GM18511 (cell line): ENCODE results near the gene RAB3GAP1.
"Not testable (repeated sequence)": the region's sequence is repeated elsewhere in the genome, so short reads cannot be mapped to it uniquely, and the experiment has no call there.

Experiments used
- ATAC-seq: cut with Tn5 transposase; IDR thresholded peaks from one replicate; pipeline ENCODE4 v1.9.1; 2021; ENCODE audit warnings: mild to moderate bottlenecking, moderate library complexity; ENCODE audit not compliant: unreplicated experiment

The RAB3GAP1 gene

DNA sequence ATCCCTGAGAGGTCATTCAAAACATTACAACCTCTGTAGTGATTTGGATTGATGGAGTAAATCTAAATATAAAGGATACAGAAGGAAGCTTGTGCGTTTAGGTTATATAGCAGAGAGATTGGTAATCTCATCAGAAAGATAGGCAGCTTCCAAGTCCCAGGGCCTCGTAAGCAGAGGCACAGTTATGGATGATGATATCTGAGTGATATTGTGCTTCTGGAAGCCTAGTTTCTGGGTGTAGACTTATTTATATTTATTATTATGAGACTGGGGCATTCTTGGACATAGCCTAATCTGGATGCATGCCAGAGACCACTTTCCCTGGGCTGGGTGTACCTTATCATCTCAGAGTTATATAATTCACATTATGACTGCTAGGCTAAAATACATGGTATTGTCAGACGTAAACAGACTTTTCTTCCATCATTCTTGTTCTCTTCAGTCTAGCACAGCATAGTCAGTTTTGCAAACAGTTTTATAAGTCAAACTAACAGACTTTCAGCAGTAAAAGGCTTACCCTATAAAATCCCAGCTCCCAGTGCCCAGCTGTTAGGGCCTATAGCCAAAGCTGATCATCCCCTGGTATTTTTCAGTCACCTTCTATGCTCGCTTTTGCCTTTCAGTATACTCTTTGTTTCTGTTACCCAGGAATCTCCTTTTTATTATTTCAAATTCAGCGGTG, 47.9 kb downstream of the RAB3GAP1 start:
- no peak for ATAC-seq

- no peak for ATAC-seq
These were observed 51.8 kb downstream of the RAB3GAP1 start for GRCh38 chr2:135103843-135104242.

GRCh38 chr2:135105513-135106316, 53.6 kb downstream of the RAB3GAP1 start:
- ATAC-seq: not testable (repeated sequence)

DNA sequence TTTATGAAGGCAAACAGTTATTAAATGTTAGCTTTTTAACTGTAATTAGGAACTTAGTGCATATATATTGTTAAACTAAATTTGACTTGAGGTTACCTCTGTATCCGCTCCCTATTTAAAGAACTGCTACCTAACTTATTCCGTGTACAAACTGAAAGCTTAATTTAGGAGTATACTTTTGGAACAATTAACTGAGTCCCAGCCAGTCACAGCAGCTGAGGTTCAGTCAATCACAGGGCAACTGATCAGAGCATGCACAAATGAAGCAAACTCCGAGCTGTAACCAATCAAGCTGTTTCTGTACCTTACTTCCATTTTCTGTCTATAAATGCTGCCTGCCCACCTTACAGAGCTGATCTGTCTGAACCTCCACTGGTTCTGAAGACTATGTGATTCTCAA, 61.2 kb downstream of the RAB3GAP1 start:
- ATAC-seq: no peak

DNA sequence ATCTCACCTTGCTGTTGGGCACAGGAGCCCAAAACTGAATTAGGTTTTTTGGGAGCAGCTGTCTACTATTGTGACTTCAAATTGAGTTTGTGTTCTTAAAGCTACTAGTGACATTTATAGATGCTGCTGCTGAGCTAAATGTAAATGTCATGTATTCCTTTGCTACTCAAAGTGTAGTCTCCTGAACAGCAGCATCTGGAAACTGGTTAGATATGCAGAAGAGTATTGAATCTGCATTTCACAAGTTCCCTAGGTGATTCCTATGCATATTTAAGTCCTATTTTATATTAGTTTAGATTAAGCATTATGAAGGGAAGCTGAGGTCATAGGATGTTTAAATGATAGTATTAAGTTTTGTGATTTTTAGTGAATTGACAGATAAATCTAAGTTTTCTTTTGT, 67.5 kb downstream of the RAB3GAP1 start:
- no peak for ATAC-seq

DNA sequence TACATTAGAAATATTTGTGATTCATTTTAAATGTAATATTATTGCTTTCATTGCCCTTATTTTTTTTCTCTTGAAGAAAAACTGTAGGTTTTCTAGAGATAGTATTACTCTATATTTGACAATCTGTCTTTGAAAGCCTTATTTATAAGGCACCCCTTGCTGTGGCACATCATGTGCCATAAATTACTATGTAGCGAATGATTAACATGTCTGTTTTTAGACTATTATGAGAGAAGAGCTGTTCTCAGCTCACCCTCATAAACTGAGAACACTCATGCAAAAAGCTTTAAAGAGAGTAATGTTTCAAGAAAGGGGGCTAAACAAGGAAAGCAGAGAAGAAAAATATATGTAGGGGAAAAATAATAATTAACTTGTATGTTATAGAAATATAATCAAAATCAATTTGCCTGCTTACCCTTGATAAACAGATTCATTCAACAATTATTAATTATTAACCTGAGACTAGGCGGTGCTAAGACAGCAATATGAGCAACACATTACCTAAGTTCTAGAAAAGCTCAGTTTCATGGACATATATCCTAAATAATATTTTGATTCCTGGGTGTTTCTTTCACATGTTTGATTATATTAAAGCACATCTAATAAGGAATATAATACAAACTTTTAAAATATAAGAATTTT, 69.0 kb downstream of the RAB3GAP1 start:
- ATAC-seq: no peak

DNA sequence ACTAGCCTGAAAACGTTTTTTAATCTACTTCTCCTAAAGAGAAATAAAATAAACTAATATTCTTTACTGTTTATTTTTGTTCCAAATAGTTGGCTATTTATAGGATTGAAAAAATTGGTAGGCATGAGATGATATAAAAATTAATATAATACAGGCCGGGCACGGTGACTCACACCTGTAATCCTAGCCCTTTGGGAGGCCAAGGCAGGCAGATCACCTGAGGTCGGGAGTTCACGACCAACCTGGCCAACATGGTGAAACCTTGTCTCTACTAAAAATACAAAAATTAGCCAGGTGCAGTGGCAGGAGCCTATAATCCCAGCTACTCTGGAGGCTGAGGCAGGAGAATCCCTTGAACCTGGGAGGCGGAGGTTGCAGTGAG, 69.6 kb downstream of the RAB3GAP1 start:
- ATAC-seq: not testable (repeated sequence)

GRCh38 chr2:135124924-135125886, 73.1 kb downstream of the RAB3GAP1 start:
- ATAC-seq: no peak

DNA sequence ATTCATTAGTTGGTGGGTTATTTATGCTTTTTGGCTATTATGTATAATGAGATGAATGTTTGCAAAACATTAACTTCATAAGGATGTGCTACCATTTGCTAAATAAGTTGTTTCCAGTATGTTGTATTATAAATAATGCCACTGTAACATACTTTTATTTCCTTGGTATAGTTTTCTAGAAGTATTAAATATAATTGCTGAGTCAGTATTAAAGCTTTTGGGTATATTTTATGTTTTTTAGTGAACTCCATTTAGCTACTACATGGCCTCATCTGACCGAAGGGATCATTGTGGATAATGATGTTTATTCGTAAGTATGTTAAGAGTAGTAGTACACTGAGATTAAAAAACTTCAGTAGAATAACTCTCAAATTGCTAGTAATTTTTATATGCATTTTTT, 73.8 kb downstream of the RAB3GAP1 start:
- ATAC-seq: no peak

DNA sequence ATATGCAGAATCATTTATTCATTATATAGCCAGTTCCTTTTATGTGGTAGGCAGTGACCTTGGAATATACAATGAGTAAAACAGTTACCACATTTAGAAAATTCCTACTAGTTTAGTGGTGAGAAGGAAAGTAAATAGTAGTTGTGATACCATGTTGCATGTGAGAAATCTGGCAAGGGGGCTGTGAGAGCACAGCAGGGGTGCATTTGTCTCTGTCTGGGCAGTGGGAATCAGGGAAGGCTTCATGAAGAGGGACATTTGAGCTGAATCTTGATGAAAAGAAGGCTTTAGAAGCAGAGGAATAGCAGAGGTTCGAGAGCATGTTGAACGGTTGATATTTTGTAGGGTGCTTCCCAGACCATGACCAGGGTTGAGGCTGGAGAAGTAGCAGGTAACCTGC, 78.7 kb downstream of the RAB3GAP1 start:
- ATAC-seq: no peak

DNA sequence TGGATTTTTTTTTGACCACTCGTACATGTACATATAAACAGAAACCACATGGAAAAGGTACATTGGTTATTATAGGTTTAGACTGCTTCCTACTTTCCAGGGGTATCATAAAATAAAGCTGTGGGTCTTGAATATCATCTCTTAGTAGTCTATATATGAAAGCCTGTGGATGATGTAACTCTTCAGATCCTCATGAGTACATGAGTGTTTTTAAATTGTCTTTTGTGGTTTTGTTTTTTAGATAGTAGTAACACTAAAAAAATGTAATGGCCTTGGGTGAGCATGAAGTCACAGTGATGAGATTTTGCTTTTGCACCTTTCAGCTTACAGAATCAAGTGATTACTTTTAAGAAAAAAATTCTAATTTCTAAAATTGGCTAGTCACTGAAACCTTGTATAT, 80.2 kb downstream of the RAB3GAP1 start:
- no peak for ATAC-seq

- ATAC-seq: no peak
These were observed 88.5 kb downstream of the RAB3GAP1 start for GRCh38 chr2:135140606-135141005.

DNA sequence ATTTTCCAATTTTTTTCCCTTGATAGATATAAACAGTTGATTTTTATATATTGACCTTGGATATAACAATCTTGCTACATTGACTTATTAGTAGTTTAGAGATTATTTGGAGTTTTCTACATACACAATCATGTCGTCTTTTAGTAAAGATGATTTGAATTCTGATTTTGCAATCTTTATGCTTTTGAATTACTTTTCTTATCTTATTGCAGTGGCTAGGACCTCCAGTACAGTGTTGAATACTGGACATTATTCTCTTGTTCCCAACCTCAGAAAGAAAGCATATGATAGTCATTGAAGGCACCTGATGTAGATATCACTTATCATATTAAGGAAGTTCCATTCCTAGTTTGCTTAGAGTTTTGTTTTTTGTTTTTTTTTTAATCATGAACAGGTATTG, 90.2 kb downstream of the RAB3GAP1 start:
- ATAC-seq: no peak

- no peak for ATAC-seq
These were observed 92.3 kb downstream of the RAB3GAP1 start for GRCh38 chr2:135144343-135144742.

- no peak for ATAC-seq
These were observed 97.2 kb downstream of the RAB3GAP1 start for GRCh38 chr2:135149251-135149650.

GRCh38 chr2:135150725-135151124, 98.6 kb downstream of the RAB3GAP1 start:
- ATAC-seq: no peak

DNA sequence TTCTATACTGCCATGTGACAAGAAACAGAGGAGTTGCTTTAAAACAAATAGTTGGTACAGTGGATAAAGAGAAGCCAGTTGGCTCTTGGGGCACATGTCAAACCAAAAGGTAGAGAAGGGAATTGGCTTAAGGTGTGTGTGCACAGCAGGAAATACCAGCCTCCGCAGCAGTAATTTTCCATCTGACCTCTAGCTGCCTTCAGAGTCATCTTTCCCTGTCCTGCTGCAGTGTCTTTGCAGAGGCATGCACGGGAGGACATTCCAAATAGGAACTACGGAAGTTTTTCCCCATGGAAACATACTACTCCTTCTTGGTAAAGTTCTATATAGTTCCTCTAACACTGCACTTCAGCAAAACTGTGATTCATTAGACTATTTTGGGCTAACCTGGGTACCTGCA, 99.5 kb downstream of the RAB3GAP1 start:
- ATAC-seq: no peak

GRCh38 chr2:135152361-135152760, 100.3 kb downstream of the RAB3GAP1 start:
- no peak for ATAC-seq

DNA sequence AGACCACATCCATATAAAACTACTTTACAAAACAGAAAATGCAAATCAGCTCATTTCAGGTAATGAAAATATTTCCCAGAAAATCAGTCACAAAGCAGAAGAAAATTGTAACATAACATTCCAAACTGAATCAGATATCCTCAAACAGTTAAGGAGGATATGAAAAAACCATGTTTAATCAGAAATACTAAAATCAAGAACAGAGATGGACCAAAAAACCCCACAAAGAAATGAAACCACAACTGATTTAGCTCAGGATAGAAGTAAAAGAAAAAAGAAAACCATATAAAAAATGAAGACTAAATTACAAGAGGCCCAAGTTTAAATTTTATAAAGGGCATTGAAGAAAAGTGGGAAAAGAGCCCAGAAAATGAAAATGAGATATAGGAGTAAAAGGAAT, 102.9 kb downstream of the RAB3GAP1 start:
- ATAC-seq: no peak

DNA sequence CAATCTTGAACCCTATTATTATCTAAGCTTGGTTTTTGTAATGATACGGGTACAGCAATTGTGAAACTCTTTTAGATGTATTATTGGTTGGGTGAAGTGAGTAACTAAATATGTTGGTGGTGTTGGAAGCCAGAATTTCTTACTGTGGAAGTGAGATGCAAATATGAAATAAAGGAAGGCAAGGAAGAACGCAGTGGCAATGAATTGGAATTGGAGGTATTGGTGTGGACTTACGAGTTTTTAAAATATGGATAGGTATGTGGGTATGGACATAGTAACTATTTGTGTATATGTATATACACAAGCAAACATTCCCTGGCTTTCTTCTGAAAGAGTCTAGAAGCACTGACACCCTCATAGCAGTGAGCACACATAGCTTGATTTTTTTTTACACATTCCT, 105.8 kb downstream of the RAB3GAP1 start:
- ATAC-seq: no peak

- no peak for ATAC-seq
These were observed 107.1 kb downstream of the RAB3GAP1 start for GRCh38 chr2:135159191-135159590.
